Fibroblast of the aortic adventitia (primary cell): ENCODE measurements around the gene BICD2. TPM values are rescaled to one million over a fixed set of nuclear protein-coding genes. Genes with fewer than 3 reads are reported as not detected.

Source experiments
- DNase-seq: peaks from one replicate; pipeline ENCODE4 v3.0.0-alpha.2; 2010; ENCODE audit warnings: low read depth
- H3K4me3 ChIP-seq: 2 replicates; pipeline ENCODE4 v1.5.1; 2011; ENCODE audit warnings: low read depth, mild to moderate bottlenecking, control low read depth, low read length, moderate library complexity
- total RNA-seq: library from RNA; depleted of rRNA; stranded (reverse); fragments of >200 nt; gene quantifications from 2 replicates; pipeline ENCODE4 v1.2.3, GENCODE V29; 2012; ENCODE audit warnings: low replicate concordance
- TF ChIP-seq, protein P1 (sequence below): IDR thresholded peaks from 2 replicates; pipeline ENCODE4 v1.5.1; 2011; ENCODE audit warnings: mild to moderate bottlenecking, low read length, control low read depth, inconsistent platforms; ENCODE audit not compliant: insufficient read depth

The BICD2 gene
- total RNA-seq, 1 donor = 39.7 TPM

DNA sequence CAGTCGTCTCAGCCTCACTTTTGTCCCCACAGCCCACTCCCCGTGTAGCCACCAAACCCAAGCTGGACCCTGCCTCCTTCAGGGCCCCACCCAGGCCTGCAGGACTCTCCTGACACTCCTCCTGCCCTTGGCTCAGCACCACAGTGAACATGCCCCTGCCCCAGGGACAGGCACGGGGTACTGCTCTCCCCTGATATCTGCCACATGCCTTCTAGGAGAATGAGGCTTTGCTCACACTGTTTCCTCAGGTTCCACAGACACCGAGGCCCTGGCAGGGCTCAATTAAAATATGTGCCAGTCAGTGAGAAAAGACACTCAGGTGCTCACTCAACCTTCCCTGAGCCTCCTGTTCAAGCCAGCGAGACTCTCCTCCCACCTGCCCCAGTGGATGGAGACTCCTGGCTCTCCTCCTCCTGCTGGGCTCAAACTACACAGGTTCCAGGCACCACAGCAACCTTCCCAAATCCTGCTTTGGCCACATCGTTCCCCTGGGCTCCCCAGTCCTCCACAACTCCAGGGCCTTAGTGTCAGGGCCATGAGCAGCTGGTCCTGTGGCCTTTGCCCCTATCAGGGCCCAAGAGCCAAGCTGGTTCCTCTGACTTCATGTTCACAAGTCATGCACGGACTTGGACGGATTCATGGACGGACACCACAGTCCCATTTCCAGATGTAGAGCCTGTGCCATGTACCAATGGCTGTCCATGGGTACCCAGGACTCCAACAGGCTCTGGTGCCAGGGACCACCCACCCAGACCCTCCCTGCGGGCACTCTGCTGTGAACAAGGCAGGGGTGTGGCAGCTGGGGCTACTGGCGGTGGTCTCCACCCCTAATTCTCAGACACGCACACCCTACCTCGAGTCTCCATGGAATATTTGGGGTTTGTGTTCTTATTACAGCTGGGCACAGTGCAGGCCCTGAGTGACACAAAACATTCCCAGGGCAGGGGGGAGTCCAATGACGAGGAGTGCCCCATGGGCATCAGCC lies 36.6 kb downstream of the BICD2 start:
- TF ChIP-seq, protein P1, sequence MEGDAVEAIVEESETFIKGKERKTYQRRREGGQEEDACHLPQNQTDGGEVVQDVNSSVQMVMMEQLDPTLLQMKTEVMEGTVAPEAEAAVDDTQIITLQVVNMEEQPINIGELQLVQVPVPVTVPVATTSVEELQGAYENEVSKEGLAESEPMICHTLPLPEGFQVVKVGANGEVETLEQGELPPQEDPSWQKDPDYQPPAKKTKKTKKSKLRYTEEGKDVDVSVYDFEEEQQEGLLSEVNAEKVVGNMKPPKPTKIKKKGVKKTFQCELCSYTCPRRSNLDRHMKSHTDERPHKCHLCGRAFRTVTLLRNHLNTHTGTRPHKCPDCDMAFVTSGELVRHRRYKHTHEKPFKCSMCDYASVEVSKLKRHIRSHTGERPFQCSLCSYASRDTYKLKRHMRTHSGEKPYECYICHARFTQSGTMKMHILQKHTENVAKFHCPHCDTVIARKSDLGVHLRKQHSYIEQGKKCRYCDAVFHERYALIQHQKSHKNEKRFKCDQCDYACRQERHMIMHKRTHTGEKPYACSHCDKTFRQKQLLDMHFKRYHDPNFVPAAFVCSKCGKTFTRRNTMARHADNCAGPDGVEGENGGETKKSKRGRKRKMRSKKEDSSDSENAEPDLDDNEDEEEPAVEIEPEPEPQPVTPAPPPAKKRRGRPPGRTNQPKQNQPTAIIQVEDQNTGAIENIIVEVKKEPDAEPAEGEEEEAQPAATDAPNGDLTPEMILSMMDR = no peak
- H3K4me3 ChIP-seq = no peak overlapping the region
- DNase-seq = no peak

DNA sequence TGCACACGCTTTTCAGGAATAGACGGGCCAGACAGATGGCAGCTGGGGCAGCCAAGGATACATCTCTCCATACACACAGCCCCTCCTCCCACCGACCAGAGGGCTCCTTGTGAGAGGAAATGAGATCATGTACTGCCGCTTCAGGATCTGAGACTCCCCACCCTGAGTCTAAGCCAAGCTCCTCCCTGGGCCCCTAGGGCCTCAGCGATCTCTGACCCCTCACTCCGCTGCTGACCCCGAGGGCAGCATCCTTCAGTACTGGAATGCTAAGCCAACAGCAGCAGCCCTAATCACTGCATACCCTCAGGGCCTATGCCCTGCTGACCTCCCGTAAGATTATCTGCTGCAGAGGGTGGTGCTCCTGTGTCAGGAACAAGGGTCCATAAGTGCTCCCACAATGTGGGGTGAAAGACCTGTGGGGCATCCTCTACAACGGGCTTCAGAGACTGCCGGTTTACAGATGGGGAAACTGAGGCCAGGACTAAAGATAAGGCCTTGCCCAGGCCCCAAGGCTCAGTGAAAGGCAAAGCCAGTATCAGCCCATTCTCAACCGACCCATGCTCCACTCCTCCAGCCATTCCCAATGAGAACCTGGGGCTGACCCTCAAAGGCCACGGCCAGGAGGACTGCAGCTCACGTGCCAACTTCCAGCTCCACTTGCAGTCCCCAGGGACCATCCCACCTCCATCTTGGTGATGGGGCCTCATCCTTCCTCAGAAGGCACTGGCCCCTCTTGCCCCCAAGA lies 37.5 kb downstream of the BICD2 start:
- TF ChIP-seq, protein P1 = no peak
- no peak for DNase-seq
- H3K4me3 ChIP-seq = no peak overlapping the region

DNA sequence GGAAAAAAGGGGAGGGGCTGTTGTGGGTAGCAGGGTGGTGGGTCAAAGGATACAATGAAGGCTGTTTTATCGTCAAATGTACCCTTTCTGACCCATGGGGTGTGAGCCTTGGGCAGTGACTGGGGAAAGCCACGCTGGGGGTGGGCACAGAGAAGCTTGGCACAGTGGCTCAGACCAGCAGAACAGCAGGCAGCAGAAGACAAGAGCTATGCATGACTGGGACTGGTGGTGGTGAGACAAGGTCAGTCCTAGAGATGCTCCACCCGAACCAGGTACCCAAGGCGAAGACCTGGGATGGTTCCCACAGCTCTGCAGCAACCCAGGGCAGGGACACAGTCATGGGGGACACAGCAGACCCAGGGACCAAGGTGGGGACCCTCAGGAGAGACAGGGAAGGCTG lies 38.3 kb downstream of the BICD2 start:
- TF ChIP-seq, protein P1 = no peak
- no peak overlapping the region for H3K4me3 ChIP-seq
- no peak for DNase-seq

DNA sequence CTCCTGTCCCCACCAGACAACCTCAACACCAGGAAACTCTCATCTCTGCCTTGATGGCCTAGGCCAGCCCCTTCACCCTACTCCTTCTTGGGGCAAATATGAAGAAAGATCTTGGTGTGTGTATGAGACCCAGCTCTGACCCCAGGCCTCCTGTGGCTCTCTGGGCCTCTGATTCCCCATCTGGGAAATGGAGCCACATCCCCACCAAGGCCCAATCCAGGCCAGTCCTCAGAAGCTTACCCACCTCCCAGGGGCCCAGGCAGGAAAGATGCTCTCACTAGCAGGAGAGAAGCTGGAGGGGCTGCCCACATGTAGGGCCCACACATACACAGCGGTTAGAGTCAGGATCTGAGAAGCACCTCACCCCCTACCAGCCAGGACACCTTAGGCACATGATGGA lies 38.9 kb downstream of the BICD2 start:
- H3K4me3 ChIP-seq = no peak overlapping the region
- DNase-seq = no peak
- TF ChIP-seq, protein P1 = no peak

DNA sequence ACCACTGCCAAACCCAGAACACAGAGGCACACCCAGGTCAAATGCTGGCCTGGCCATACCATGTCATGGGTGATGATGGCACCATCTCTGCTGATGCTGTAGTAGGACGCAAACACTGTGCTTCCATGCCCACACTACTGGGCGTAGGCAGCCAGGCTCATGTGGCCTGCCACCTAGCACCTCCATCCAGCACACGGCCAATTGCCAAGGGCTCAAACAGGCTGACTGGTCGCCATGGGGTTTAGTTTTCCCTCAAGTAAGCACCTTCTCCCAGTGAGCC lies 39.4 kb downstream of the BICD2 start:
- TF ChIP-seq, protein P1 = no peak
- no peak overlapping the region for H3K4me3 ChIP-seq
- DNase-seq = no peak

DNA sequence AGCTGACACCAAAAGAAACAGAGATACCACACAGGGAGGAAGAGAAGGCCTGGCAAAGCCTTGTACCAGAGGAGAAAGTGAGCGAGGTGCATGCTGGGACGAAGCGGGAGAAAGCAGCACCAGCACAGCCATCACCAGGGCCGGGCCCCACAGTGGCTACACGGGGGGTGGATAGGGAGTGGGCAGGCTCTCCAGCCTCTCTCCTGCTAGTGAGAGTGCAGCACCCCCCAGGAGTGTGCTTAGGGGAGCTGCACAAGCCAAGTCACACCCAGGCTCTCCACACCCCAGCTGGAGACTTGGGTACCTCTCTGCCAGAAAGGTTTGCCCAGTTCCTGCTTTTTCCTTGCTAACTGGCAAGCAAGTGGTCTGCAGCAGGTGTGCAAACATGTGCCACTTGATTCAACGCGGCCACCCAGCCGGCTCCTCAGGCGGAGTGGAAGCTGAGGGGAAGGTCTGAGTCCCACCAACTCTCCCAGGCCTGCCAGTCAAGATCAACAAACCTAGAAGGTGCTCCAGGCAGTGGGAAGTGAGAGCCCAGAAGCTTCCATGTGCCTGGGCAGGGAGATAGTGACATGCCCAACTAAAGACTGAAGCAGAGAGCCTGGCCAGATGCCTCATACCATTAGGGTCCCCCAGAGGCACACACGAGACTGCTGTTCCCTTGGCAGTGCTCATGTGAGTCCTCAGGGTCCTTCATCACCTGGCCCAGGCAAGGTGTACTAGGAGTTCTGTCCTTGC lies 39.9 kb downstream of the BICD2 start:
- H3K4me3 ChIP-seq = no peak overlapping the region
- no peak for DNase-seq
- TF ChIP-seq, protein P1 = no peak
